HG02588 (cell line): ENCODE data around the gene PARP1.
A peak's percentile ranks its signal among the peaks of the same experiment; 100 is the strongest.
"Not testable (repeated sequence)": the region's sequence is repeated elsewhere in the genome, so short reads cannot be mapped to it uniquely, and the experiment has no call there.

Source experiments
- ATAC-seq: cut with Tn5 transposase; IDR thresholded peaks from one replicate; pipeline ENCODE4 v1.9.1; 2021; ENCODE audit warnings: mild to moderate bottlenecking, moderate library complexity; ENCODE audit not compliant: unreplicated experiment

The PARP1 gene

GRCh38 chr1:226407497-226408284 lies at the start of gene PARP1:
PARP1 (minus strand) TSS chr1:226408093; CDS start chr1:226407929, 164 bp downstream.
- ATAC-seq, result peak; percentile 73

- no peak for ATAC-seq
These were observed 49.4 kb upstream of the PARP1 start for GRCh38 chr1:226457307-226457712.

GRCh38 chr1:226455843-226456242 lies 48.0 kb upstream of the PARP1 start:
- no peak for ATAC-seq

- no peak for ATAC-seq
These were observed 46.5 kb upstream of the PARP1 start for GRCh38 chr1:226454349-226454748.

- no peak for ATAC-seq
These were observed 45.3 kb upstream of the PARP1 start for GRCh38 chr1:226453015-226453704.

- no peak for ATAC-seq
These were observed 42.8 kb upstream of the PARP1 start for GRCh38 chr1:226450688-226451087.

GRCh38 chr1:226449823-226450222 lies 41.9 kb upstream of the PARP1 start:
- no peak for ATAC-seq

GRCh38 chr1:226447932-226448665 lies 40.2 kb upstream of the PARP1 start:
- ATAC-seq, result no peak

- ATAC-seq, result no peak
These were observed 38.2 kb upstream of the PARP1 start for GRCh38 chr1:226446094-226446493.

GRCh38 chr1:226444901-226445300 lies 37.0 kb upstream of the PARP1 start:
- ATAC-seq, result peak; percentile 100

GRCh38 chr1:226443439-226443838 lies 35.5 kb upstream of the PARP1 start:
- ATAC-seq, result no peak

GRCh38 chr1:226443033-226443432 lies 35.1 kb upstream of the PARP1 start:
- no peak for ATAC-seq

GRCh38 chr1:226441629-226442028 lies 33.7 kb upstream of the PARP1 start:
- no peak for ATAC-seq

GRCh38 chr1:226440512-226440911 lies 32.6 kb upstream of the PARP1 start:
- no peak for ATAC-seq

- no peak for ATAC-seq
These were observed 30.1 kb upstream of the PARP1 start for GRCh38 chr1:226438007-226438406.

GRCh38 chr1:226436855-226437491 lies 29.1 kb upstream of the PARP1 start:
- ATAC-seq, result no peak

- ATAC-seq, result no peak
These were observed 28.6 kb upstream of the PARP1 start for GRCh38 chr1:226436472-226436854.

- no peak for ATAC-seq
These were observed 25.4 kb upstream of the PARP1 start for GRCh38 chr1:226433341-226433720.

GRCh38 chr1:226432586-226433340 lies 24.9 kb upstream of the PARP1 start:
- ATAC-seq, result no peak

- ATAC-seq, result not testable (repeated sequence)
These were observed 24.0 kb upstream of the PARP1 start for GRCh38 chr1:226431898-226432297.
